ENCODE measurements around the gene SLFNL1.

The SLFNL1 gene

DNA sequence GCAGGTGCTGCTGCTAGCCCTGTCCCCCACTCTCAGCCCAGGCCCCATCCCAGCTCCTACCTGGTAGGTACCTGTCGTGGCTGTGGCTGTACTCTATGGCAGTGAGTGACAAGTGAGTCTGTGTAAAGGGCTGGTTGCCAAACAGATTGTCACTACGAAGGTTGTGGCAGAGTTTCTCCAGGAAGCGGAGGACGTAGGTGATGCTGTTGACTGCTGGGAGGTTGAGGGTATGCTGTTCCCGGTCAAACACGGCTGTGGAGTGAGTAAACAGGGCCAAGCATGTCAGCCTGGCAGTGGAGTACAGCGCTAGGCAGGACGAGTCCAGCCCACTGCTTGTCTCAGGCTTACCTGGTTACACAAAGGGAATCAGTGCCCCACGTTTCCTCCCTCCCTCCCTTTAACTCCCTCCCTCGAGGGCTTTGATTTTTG lies 24.8 kb upstream of the SLFNL1 start:
- Histone ChIP-seq H3K27me3 (ENCODE audit: control insufficient read depth, insufficient read depth, low read length) (no peaks in the 10 kb centered on the region), H3K4me1 (peaks cover 7% of the 10 kb centered on the region), H3K9ac (no peak overlapping the region), H3K9me3 (ENCODE audit: control insufficient read depth, low read length) (no peaks in the 10 kb centered on the region), H3K4me2 (ENCODE audit: low read length) (no peak overlapping the region), H3K4me3 (ENCODE audit: low read depth, low read length) (no peak overlapping the region), H2AFZ (no peak overlapping the region), H3K27ac (no peak overlapping the region), H3K36me3 (ENCODE audit: control insufficient read depth, insufficient read depth, low read length) (no peaks in the 10 kb centered on the region), H3K79me2 (no peaks in the 10 kb centered on the region)
- TF ChIP-seq CTCF (IDR thresholded peaks at IDR 0.05), result no peak

- Histone ChIP-seq H3K4me3 (ENCODE audit: low read depth, low read length) (no peak overlapping the region), H3K9me3 (ENCODE audit: control insufficient read depth, low read length) (no peaks in the 10 kb centered on the region), H2AFZ (no peak overlapping the region), H3K79me2 (no peaks in the 10 kb centered on the region), H3K4me1 (peaks cover 7% of the 10 kb centered on the region), H3K27me3 (ENCODE audit: control insufficient read depth, insufficient read depth, low read length) (no peaks in the 10 kb centered on the region), H3K36me3 (ENCODE audit: control insufficient read depth, insufficient read depth, low read length) (no peaks in the 10 kb centered on the region), H3K27ac (no peak overlapping the region), H3K4me2 (ENCODE audit: low read length) (no peak overlapping the region), H3K9ac (no peak overlapping the region)
- no peak for TF ChIP-seq CTCF (IDR thresholded peaks at IDR 0.05)
Measured at GRCh38 chr1:41045740-41046139, 24.2 kb upstream of the SLFNL1 start.

DNA sequence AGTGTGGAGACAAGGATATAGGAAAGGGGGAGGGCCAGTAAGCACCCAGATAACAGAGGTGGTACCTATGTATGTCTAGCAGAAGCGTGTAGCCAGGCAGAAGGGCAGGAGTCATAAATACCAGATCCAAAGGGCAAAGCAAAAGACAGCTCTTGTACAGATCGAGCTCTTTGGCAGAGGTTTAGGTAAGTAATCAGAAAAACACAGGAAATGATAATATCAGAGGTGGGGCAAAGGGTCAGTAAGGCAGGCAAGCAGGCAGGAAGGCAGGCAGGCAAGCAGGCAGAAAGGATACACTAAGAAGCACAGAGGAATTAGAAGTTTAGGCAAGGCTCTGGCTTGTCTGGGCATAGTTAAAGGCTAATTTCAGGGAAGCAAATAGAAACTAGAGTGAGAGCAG lies 22.7 kb upstream of the SLFNL1 start:
- H3K4me2 ChIP-seq (ENCODE audit: low read length), result no peak overlapping the region
- H3K79me2 ChIP-seq, result no peaks in the 10 kb centered on the region
- H2AFZ ChIP-seq, result no peak overlapping the region
- no peaks in the 10 kb centered on the region for H3K9me3 ChIP-seq (ENCODE audit: control insufficient read depth, low read length)
- H3K36me3 ChIP-seq (ENCODE audit: control insufficient read depth, insufficient read depth, low read length), result no peaks in the 10 kb centered on the region
- H3K4me3 ChIP-seq (ENCODE audit: low read depth, low read length), result no peak overlapping the region
- no peak overlapping the region for H3K9ac ChIP-seq
- no peak for TF ChIP-seq CTCF (IDR thresholded peaks at IDR 0.05)
- H3K4me1 ChIP-seq, result peaks cover 7% of the 10 kb centered on the region
- no peaks in the 10 kb centered on the region for H3K27me3 ChIP-seq (ENCODE audit: control insufficient read depth, insufficient read depth, low read length)
- no peak overlapping the region for H3K27ac ChIP-seq

DNA sequence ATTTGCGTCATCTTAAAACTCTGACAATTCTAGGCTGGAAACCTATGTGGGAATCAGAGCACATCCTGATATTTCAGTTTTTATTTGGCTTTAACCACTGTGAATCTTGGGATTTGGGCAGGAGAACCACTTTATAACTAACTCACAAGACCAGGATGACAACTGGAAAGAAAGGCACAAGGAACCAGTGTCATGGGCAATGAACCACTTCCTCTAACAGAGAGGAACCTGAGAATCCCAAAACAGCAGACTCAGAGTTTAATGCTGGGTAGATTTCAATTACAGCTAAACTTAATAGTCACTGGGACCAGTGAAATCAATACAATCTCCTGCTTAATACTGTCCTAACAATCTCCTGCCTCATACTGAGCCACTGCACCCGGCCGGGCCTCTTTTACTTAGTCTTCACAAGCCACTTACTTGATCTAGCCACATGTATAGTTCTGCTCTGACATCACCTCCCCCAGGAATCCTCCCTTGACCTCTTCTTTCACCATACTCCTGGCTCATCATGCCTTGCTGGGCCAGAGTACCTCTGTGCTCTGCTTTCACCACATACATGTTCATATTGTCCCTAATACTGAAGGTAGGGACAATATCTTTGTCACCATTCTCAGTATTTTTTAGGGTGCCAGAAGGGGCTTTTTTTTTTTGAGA lies 20.2 kb upstream of the SLFNL1 start:
- Histone ChIP-seq H3K4me1 (peaks cover 7% of the 10 kb centered on the region), H3K27ac (no peak overlapping the region), H2AFZ (no peak overlapping the region), H3K4me3 (ENCODE audit: low read depth, low read length) (no peak overlapping the region), H3K4me2 (ENCODE audit: low read length) (no peak overlapping the region), H3K9ac (no peak overlapping the region), H3K36me3 (ENCODE audit: control insufficient read depth, insufficient read depth, low read length) (no peaks in the 10 kb centered on the region), H3K79me2 (no peaks in the 10 kb centered on the region), H3K27me3 (ENCODE audit: control insufficient read depth, insufficient read depth, low read length) (no peaks in the 10 kb centered on the region), H3K9me3 (ENCODE audit: control insufficient read depth, low read length) (no peaks in the 10 kb centered on the region)
- TF ChIP-seq CTCF (IDR thresholded peaks at IDR 0.05), result no peak

- Histone ChIP-seq H2AFZ (no peak overlapping the region), H3K36me3 (ENCODE audit: control insufficient read depth, insufficient read depth, low read length) (no peaks in the 10 kb centered on the region), H3K27me3 (ENCODE audit: control insufficient read depth, insufficient read depth, low read length) (no peaks in the 10 kb centered on the region), H3K4me2 (ENCODE audit: low read length) (no peak overlapping the region), H3K27ac (no peak overlapping the region), H3K9ac (no peak overlapping the region), H3K79me2 (no peaks in the 10 kb centered on the region), H3K4me1 (no peaks in the 10 kb centered on the region), H3K4me3 (ENCODE audit: low read depth, low read length) (no peak overlapping the region), H3K9me3 (ENCODE audit: control insufficient read depth, low read length) (no peaks in the 10 kb centered on the region)
- TF ChIP-seq CTCF (IDR thresholded peaks at IDR 0.05), result no peak
Measured at GRCh38 chr1:41038110-41038509, 16.6 kb upstream of the SLFNL1 start.
